GM21723 (cell line): ENCODE measurements around the gene MED14.
"Not testable (repeated sequence)": the region's sequence is repeated elsewhere in the genome, so short reads cannot be mapped to it uniquely, and the experiment has no call there.

Experiments
- ATAC-seq: cut with Tn5 transposase; IDR thresholded peaks from one replicate; pipeline ENCODE4 v1.9.1; 2021; ENCODE audit warnings: mild to moderate bottlenecking, moderate library complexity; ENCODE audit not compliant: unreplicated experiment

The MED14 gene

DNA sequence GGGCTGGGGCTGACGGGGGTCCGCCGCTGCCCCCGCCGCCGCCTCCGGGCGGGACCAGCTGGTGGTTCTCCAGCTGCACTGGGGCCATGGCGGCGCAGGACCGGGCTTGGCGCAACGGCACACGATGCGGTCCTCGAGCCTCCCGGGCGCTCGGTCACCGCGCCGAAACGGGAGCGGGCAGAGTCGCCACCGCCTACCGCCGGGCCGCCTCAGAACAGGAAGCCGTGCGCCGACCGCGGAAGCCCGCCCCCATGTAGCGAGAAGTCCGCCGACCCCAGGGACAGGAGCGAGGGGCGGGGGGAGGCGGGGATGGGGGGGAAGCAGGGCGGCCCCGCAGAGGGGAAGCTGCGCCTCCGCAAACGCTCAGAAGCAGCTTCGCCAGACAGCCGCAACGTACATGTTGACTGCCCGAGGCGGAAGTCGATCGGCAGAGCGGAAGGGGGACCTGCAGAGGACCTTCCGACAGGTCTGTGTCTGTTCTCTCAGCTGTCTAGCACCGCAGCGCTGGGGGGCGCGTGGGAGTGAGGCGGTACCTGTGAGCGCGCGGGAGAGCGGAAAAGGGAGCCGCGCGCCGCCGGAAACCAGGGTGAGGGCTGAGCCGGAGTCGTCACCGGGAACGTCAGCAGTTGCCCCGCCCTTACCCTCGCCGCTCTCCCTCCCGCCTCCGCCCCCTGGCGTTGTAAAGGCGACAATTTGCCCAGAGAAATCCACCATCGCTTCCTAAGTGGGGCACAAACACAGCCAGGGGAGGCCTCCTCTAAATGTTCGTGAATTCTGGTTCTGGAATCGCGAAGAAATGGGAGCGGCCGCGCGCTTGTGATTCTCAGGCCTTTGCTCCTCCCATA lies at the start of gene MED14:
MED14 (minus strand) TSS at position 218 of the 845 bp plus-strand sequence; CDS start at position 88, 130 bp downstream.
- peak; percentile 89 for ATAC-seq

GRCh38 chrX:40784516-40785151 lies 49.3 kb upstream of the MED14 start:
- no peak for ATAC-seq

- ATAC-seq: not testable (repeated sequence)
These were observed 47.4 kb upstream of the MED14 start for GRCh38 chrX:40782644-40783259.

GRCh38 chrX:40780951-40781350 lies 45.6 kb upstream of the MED14 start:
- no peak for ATAC-seq

DNA sequence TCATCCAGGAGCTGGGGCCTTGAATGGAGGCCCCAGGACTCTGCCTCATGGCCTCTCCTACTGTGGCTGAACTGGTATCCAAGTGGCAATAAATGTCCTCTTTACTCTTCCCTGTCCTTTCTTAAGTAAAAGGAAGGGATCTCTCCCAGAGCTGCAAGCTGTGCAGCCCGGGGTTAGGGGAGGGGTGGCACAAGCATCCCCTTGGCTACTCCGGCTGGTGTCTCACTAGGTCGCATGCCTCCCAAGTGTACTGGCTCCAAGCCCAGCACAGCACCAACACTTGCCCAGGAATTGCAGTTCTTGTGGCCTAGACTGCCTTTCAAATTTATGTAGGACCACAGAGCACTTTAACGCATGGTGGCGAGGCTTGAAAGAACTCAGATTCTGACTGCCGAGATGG lies 44.7 kb upstream of the MED14 start:
- no peak for ATAC-seq

DNA sequence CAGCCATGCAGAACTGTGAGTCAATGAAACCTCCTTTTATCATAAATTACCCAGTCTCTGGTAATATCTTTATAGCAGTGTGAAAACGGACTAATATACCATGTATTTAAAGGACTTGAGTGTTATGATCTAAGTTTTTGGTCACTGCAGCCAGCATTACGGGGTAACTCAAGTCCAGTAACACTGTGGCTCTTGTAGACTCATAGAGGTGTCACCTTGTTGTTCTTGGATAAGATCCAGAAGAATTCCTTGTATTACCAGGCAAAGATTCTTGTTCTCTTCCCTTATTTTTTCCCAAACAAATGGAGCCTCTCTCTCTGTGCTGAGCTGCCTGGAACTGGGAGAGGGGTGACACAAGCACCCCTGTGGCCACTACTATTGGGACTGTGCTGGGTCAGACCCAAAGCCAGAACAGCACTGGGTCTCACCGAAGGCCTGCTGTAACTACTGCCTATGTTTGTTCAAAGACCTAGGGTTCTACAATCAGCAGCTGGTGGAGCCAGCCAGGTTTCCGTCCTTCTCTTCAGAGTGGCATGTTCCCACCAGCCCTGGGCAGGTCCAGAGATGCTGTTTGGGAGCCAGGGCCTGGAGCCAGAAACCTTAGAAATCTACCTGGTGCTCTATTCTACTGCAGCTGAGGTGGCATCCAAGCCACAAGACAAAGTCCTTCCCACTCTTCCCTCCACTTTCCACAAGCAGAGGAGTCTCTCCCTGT lies 43.7 kb upstream of the MED14 start:
- no peak for ATAC-seq

GRCh38 chrX:40773809-40774208 lies 38.5 kb upstream of the MED14 start:
- ATAC-seq: no peak

DNA sequence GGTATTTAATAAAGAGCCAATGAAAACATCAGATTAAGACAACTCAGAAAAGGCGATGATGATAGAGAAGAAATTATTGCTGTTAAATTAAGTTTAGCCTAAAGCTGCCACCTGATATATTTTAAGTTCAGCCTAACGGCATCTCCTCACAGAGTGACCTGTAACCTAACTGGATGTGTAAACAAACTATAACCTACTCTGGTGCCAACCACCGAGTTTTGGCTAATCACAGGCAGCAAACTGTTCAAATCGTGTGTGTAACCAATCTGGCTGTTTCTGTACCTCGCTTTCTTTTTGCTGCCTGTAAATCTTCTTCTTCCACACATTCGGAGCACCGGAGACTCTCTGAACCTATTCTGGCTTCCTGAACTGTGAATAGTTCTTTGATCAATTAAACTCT lies 37.8 kb upstream of the MED14 start:
- ATAC-seq: no peak

- ATAC-seq: no peak
These were observed 36.9 kb upstream of the MED14 start for GRCh38 chrX:40772290-40772689.

- no peak for ATAC-seq
These were observed 26.4 kb upstream of the MED14 start for GRCh38 chrX:40761762-40762161.

- no peak for ATAC-seq
These were observed 24.0 kb upstream of the MED14 start for GRCh38 chrX:40759374-40759773.

- no peak for ATAC-seq
These were observed 21.7 kb upstream of the MED14 start for GRCh38 chrX:40757058-40757457.

GRCh38 chrX:40755291-40756249 lies 20.2 kb upstream of the MED14 start:
- ATAC-seq: no peak

DNA sequence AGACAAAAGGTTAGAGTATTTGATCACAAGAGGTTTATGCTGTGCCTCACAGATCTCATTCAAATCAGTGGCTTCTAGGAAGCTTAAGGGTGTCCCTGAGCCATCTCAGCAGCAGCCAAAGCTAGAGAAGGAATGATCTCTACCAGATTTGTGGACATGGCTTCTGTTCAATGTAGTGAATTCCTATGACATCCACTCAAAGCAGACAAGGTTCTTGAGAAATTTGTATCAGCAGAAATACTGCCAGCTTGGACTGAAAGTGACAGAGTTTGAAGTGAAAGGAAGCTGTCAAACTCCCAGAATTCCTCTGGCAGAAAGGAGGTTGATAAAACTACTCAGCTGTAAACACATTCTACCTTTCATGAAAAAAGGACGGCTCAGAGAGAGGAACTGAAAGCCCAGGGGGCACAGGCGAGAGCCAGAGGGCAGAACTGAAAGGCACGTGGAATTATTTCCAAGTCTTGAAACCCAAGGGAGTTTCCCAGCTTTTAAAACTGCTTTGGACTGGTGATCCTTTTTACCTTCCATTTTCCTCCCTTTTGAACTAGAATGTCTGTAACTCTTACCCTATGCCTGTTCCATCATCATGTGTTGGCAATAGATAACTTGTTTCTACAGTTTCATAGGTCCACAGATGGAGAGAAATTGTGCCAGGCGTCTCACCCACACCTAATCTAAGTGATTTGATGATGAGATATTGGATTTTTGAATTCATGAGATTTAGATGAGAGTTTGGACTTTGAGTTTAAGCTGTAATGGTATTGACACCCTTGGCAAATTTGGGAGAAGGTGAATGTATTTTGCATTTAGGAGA lies 14.5 kb upstream of the MED14 start:
- no peak for ATAC-seq

GRCh38 chrX:40748977-40749376 lies 13.6 kb upstream of the MED14 start:
- no peak for ATAC-seq

DNA sequence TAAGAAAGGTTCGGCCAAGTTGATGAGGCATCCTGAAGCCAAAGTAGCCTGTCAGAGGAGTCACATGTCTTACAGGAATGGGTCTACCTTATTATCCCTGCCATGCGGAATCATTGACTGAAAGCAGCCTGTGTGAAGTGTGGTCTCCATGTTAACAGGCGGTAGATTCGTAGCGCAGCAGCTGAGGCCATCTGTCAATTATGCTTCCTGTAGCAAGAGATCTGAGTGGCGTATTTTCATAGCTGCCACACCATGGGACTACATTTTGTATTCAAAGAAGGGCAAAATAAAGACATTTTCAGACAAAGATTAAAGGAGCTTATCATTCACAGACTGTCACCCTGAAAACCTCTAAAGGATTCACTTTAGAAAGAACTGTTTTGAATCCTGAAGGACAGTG lies 11.2 kb upstream of the MED14 start:
- no peak for ATAC-seq

- no peak for ATAC-seq
These were observed 796 bp upstream of the MED14 start for GRCh38 chrX:40736170-40736505.

GRCh38 chrX:40734971-40735324 lies 394 bp downstream of the MED14 start:
- ATAC-seq: peak; percentile 17

- no peak for ATAC-seq
These were observed 1.6 kb downstream of the MED14 start for GRCh38 chrX:40733706-40734105.

DNA sequence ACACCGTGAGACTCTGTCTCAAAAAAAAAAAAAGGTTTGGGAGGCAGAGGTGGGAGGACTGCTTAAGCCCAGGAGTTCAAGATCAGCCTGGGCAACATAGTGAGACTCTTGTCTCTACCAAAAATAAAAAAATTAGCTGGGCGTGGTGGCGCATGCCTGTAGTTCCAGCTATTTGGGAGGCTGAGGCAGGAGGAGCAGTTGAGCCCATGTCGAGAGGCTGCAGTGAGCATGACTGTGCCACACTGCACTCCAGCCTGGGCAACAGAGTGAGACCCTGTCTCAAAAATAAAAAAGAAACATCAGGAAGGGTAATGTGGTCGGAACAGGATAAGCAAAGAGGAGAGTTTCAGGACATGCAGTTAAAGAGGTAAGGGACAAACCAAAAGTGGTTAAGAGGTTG lies 2.8 kb downstream of the MED14 start:
- ATAC-seq: not testable (repeated sequence)
